C4-2B (cell line): ENCODE measurements around the gene XRCC6.

Source experiments
- ZFX ChIP-seq: fragments of 450-650 bp; IDR thresholded peaks from 2 replicates; pipeline ENCODE4 v1.6.1; 2017
- TF ChIP-seq, protein P1 (sequence below): fragments of 450-650 bp; conservative IDR thresholded peaks from 2 replicates; pipeline ENCODE4 v1.5.1; 2017; ENCODE audit warnings: mild to moderate bottlenecking

DNA sequence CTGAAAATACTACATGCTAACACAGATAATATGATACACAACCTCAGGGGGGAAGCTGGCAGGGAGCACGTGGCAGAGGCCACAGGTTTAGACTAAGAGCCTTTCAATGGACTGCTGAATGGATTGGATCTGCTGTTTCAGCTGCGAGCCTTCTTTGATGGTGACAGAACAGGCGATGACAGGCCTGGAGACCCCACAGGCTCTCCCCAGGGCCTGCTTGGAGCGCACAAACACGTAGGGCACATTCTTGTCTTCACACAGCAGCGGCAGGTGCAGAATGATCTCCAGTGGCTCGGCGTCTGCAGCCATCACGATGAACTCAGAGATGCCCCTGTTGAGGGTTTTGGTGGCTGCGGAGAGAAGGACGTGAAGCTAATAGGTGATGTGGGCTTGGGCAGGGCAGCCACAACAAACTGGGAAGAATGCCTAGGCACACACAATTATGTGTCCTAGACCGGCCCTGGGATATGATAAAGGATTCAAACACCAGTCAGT lies 53.8 kb downstream of the XRCC6 start:
- TF ChIP-seq, protein P1, sequence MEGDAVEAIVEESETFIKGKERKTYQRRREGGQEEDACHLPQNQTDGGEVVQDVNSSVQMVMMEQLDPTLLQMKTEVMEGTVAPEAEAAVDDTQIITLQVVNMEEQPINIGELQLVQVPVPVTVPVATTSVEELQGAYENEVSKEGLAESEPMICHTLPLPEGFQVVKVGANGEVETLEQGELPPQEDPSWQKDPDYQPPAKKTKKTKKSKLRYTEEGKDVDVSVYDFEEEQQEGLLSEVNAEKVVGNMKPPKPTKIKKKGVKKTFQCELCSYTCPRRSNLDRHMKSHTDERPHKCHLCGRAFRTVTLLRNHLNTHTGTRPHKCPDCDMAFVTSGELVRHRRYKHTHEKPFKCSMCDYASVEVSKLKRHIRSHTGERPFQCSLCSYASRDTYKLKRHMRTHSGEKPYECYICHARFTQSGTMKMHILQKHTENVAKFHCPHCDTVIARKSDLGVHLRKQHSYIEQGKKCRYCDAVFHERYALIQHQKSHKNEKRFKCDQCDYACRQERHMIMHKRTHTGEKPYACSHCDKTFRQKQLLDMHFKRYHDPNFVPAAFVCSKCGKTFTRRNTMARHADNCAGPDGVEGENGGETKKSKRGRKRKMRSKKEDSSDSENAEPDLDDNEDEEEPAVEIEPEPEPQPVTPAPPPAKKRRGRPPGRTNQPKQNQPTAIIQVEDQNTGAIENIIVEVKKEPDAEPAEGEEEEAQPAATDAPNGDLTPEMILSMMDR = no peak
- TF ChIP-seq ZFX = no peak
